Astrocyte (in vitro differentiated cells and primary cell): Measurements from ENCODE around the gene KRTCAP2. TPM values are rescaled to one million over a fixed set of nuclear protein-coding genes. Genes with fewer than 3 reads are reported as not detected.

Experiments used
- DNase-seq: peaks from one replicate; pipeline ENCODE4 v3.0.0-alpha.2; 2010; ENCODE audit warnings: low read depth
- FAIRE-seq: peaks from 2 replicates; lab custom pipeline; 2011; peaks lifted over from hg19 to GRCh38; lab: Jason Lieb, UNC
- H2AFZ ChIP-seq: 2 replicates; pipeline ENCODE4 v1.6.0; 2012; ENCODE audit warnings: low read depth, low read length, inconsistent platforms
- H3K27ac ChIP-seq: 2 replicates; pipeline ENCODE4 v1.5.1; 2011; ENCODE audit warnings: low read depth, low read length, inconsistent platforms
- H3K27me3 ChIP-seq: 2 replicates; pipeline ENCODE4 v1.6.0; 2011; ENCODE audit warnings: low read length, inconsistent platforms; ENCODE audit not compliant: insufficient read depth
- H3K36me3 ChIP-seq: 2 replicates; pipeline ENCODE4 v1.5.1; 2011; ENCODE audit warnings: low read length, inconsistent platforms; ENCODE audit not compliant: insufficient read depth
- H3K4me1 ChIP-seq: 2 replicates; pipeline ENCODE4 v1.5.1; 2011; ENCODE audit warnings: low read length, inconsistent platforms; ENCODE audit not compliant: insufficient read depth
- H3K4me2 ChIP-seq: 2 replicates; pipeline ENCODE4 v1.6.0; 2012; ENCODE audit warnings: low read length, inconsistent platforms
- H3K4me3 ChIP-seq: 2 replicates; pipeline ENCODE4 v1.5.1; 2011; ENCODE audit warnings: low read depth, mild to moderate bottlenecking, low read length, inconsistent platforms; ENCODE audit not compliant: insufficient read depth
- H3K79me2 ChIP-seq: 2 replicates; pipeline ENCODE4 v1.6.0; 2012; ENCODE audit warnings: mild to moderate bottlenecking, low read length, inconsistent platforms; ENCODE audit not compliant: insufficient read depth
- H3K9ac ChIP-seq: 2 replicates; pipeline ENCODE4 v1.6.0; 2012; ENCODE audit warnings: mild to moderate bottlenecking, low read length, inconsistent platforms
- H3K9me3 ChIP-seq: 2 replicates; pipeline ENCODE4 v1.5.1; 2012; ENCODE audit warnings: low read depth, mild to moderate bottlenecking, low read length, inconsistent platforms; ENCODE audit not compliant: insufficient read depth
- H4K20me1 ChIP-seq: 2 replicates; pipeline ENCODE4 v1.6.0; 2012; ENCODE audit warnings: low read length, inconsistent platforms; ENCODE audit not compliant: insufficient read depth
- H3K27ac Mint-ChIP-seq: one replicate; pipeline ENCODE4 v1.8.0; 2021; ENCODE audit warnings: mild to moderate bottlenecking, mixed read lengths; ENCODE audit not compliant: unreplicated experiment
- H3K27me3 Mint-ChIP-seq: one replicate; pipeline ENCODE4 v1.8.0; 2021; ENCODE audit warnings: low read depth, mixed read lengths; ENCODE audit not compliant: unreplicated experiment
- H3K36me3 Mint-ChIP-seq: one replicate; pipeline ENCODE4 v1.8.0; 2021; ENCODE audit warnings: low read depth, mixed read lengths; ENCODE audit not compliant: unreplicated experiment
- H3K4me1 Mint-ChIP-seq: one replicate; pipeline ENCODE4 v1.8.0; 2021; ENCODE audit warnings: low read depth, mixed read lengths; ENCODE audit not compliant: unreplicated experiment
- H3K4me3 Mint-ChIP-seq: one replicate; pipeline ENCODE4 v1.8.0; 2021; ENCODE audit warnings: mild to moderate bottlenecking, moderate library complexity, mixed read lengths; ENCODE audit not compliant: unreplicated experiment
- H3K9me3 Mint-ChIP-seq: one replicate; pipeline ENCODE4 v1.8.0; 2021; ENCODE audit warnings: mild to moderate bottlenecking, mixed read lengths; ENCODE audit not compliant: unreplicated experiment
- CTCF ChIP-seq: IDR thresholded peaks from 2 replicates; pipeline ENCODE4 v1.5.1; 2011; ENCODE audit warnings: low read depth, mild to moderate bottlenecking, inconsistent platforms, low read length, moderate library complexity; ENCODE audit not compliant: insufficient read depth
- EZH2 ChIP-seq: IDR thresholded peaks from 2 replicates; pipeline ENCODE4 v1.6.1; 2012; ENCODE audit warnings: mild to moderate bottlenecking, low read length, inconsistent platforms; ENCODE audit not compliant: insufficient read depth
- total RNA-seq: library from RNA; stranded (reverse); gene quantifications from 2 replicates; pipeline ENCODE4 v1.2.1, GENCODE V29; 2021

The KRTCAP2 gene
- total RNA-seq, 1 donor from 2014 or later = 161 TPM

GRCh38 chr1:155179112-155180031, 6.3 kb upstream of the KRTCAP2 start:
- Histone ChIP-seq H2AFZ (no peak overlapping the region), H3K79me2 (peaks cover 7% of the 10 kb centered on the region), H3K27me3 (no peaks in the 10 kb centered on the region), H3K4me3 (no peak overlapping the region), H3K27ac (no peak overlapping the region), H3K4me2 (no peak overlapping the region), H3K9ac (no peak overlapping the region), H3K36me3 (peaks cover 8% of the 10 kb centered on the region), H4K20me1 (peaks cover 16% of the 10 kb centered on the region), H3K4me1 (peaks cover 7% of the 10 kb centered on the region), H3K9me3 (no peaks in the 10 kb centered on the region)
- Mint-ChIP-seq H3K4me3 (no peak overlapping the region), H3K36me3 (peaks cover 12% of the 10 kb centered on the region), H3K4me1 (peaks cover 13% of the 10 kb centered on the region), H3K27me3 (no peaks in the 10 kb centered on the region), H3K9me3 (no peaks in the 10 kb centered on the region), H3K27ac (no peak overlapping the region)
- DNase-seq = no peak
- no peak for FAIRE-seq
- TF ChIP-seq EZH2 = no peak
- no peak for TF ChIP-seq CTCF

- H3K4me3 ChIP-seq = no peak overlapping the region
- peaks cover 11% of the 10 kb centered on the region for H3K36me3 Mint-ChIP-seq
- no peaks in the 10 kb centered on the region for H3K27me3 ChIP-seq
- no peak overlapping the region for H3K4me3 Mint-ChIP-seq
- no peak for TF ChIP-seq CTCF
- H2AFZ ChIP-seq = no peak overlapping the region
- H3K27ac Mint-ChIP-seq = no peak overlapping the region
- H3K36me3 ChIP-seq = peaks cover 5% of the 10 kb centered on the region
- no peaks in the 10 kb centered on the region for H3K27me3 Mint-ChIP-seq
- H3K9me3 Mint-ChIP-seq = no peaks in the 10 kb centered on the region
- H3K79me2 ChIP-seq = peaks cover 11% of the 10 kb centered on the region
- DNase-seq = no peak
- no peak overlapping the region for H3K9ac ChIP-seq
- H3K27ac ChIP-seq = no peak overlapping the region
- peaks cover 16% of the 10 kb centered on the region for H4K20me1 ChIP-seq
- FAIRE-seq = no peak
- peaks cover 11% of the 10 kb centered on the region for H3K4me1 ChIP-seq
- H3K9me3 ChIP-seq = no peaks in the 10 kb centered on the region
- peaks cover 13% of the 10 kb centered on the region for H3K4me1 Mint-ChIP-seq
- no peak overlapping the region for H3K4me2 ChIP-seq
Measured at GRCh38 chr1:155178441-155179111, 5.5 kb upstream of the KRTCAP2 start.
